ENCODE data around the gene HMGB3.
"Not testable (repeated sequence)": the region's sequence is repeated elsewhere in the genome, so short reads cannot be mapped to it uniquely, and the experiment has no call there.

HMGB3 gene

GRCh38 chrX:150980711-150981110 is 2.4 kb upstream of the HMGB3 start:
- Histone ChIP-seq H3K4me3 (replicated peaks; ENCODE audit: insufficient read depth, low read length) (no peak overlapping the region), H3K27ac (replicated peaks) (no peak overlapping the region), H3K27me3 (ENCODE audit: insufficient read depth, poor library complexity, severe bottlenecking) (no peaks in the 10 kb centered on the region)
- no peak for TF ChIP-seq GABPA (IDR thresholded peaks at IDR 0.05; ENCODE audit: low read depth)
- no peak for TF ChIP-seq REST (IDR thresholded peaks at IDR 0.05; ENCODE audit: insufficient replicate concordance, low read depth)
- TF ChIP-seq CTCF (IDR thresholded peaks at IDR 0.05; ENCODE audit: insufficient read depth, low read length): no peak
- TF ChIP-seq POLR2AphosphoS5 (IDR thresholded peaks at IDR 0.05; ENCODE audit: low read depth): no peak
- no peak for DNase-seq (ENCODE audit: low read depth in 1 of 2, low spot score in 1 of 2)

- no peaks in the 10 kb centered on the region for H3K27me3 ChIP-seq (ENCODE audit: insufficient read depth, poor library complexity, severe bottlenecking)
- TF ChIP-seq SPI1 (IDR thresholded peaks at IDR 0.05; ENCODE audit: borderline replicate concordance, low read depth) (peak; percentile 67; the same call in 1 of the 2 replicates), GABPA (IDR thresholded peaks at IDR 0.05; ENCODE audit: low read depth) (no peak)
- H3K4me3 ChIP-seq (replicated peaks; ENCODE audit: insufficient read depth, low read length): peak overlapping the region; percentile 45
- DNase-seq (ENCODE audit: low read depth in 1 of 2, low spot score in 1 of 2): peak in 1 of 2 experiments; percentile 76
- H3K27ac ChIP-seq (replicated peaks): peak overlapping the region; percentile 86
Observed at GRCh38 chrX:150982235-150982787, 824 bp upstream of the HMGB3 start.

GRCh38 chrX:150983521-150984168 is 510 bp downstream of the HMGB3 start:
- DNase-seq (ENCODE audit: low read depth in 1 of 2, low spot score in 1 of 2): no peak
- Histone ChIP-seq H3K4me3 (replicated peaks; ENCODE audit: insufficient read depth, low read length) (peak overlapping the region; percentile 49), H3K27me3 (ENCODE audit: insufficient read depth, poor library complexity, severe bottlenecking) (no peaks in the 10 kb centered on the region), H3K27ac (replicated peaks) (peak overlapping the region; percentile 66)
- TF ChIP-seq GABPA (IDR thresholded peaks at IDR 0.05; ENCODE audit: low read depth) (no peak), CTCF (IDR thresholded peaks at IDR 0.05; ENCODE audit: insufficient read depth, low read length) (no peak), REST (IDR thresholded peaks at IDR 0.05; ENCODE audit: insufficient replicate concordance, low read depth) (no peak), POLR2AphosphoS5 (IDR thresholded peaks at IDR 0.05; ENCODE audit: low read depth) (no peak), SPI1 (IDR thresholded peaks at IDR 0.05; ENCODE audit: borderline replicate concordance, low read depth) (no peak)

GRCh38 chrX:150984169-150984824 is 1.2 kb downstream of the HMGB3 start:
- TF ChIP-seq SPI1 (IDR thresholded peaks at IDR 0.05; ENCODE audit: borderline replicate concordance, low read depth) (no peak), GABPA (IDR thresholded peaks at IDR 0.05; ENCODE audit: low read depth) (no peak), POLR2AphosphoS5 (IDR thresholded peaks at IDR 0.05; ENCODE audit: low read depth) (no peak), REST (IDR thresholded peaks at IDR 0.05; ENCODE audit: insufficient replicate concordance, low read depth) (no peak), CTCF (IDR thresholded peaks at IDR 0.05; ENCODE audit: insufficient read depth, low read length) (no peak)
- DNase-seq (ENCODE audit: low read depth in 1 of 2, low spot score in 1 of 2): no peak

GRCh38 chrX:150987687-150988086 is 4.6 kb downstream of the HMGB3 start:
- not testable (repeated sequence) for H3K27me3 ChIP-seq (ENCODE audit: insufficient read depth, poor library complexity, severe bottlenecking); H3K27ac ChIP-seq (replicated peaks); DNase-seq (ENCODE audit: low read depth in 1 of 2, low spot score in 1 of 2)

More at GRCh38 chrX:150984169-150984824, 1.2 kb downstream of the HMGB3 start:
- H3K27me3 ChIP-seq (ENCODE audit: insufficient read depth, poor library complexity, severe bottlenecking): no peaks in the 10 kb centered on the region
- no peak overlapping the region for H3K27ac ChIP-seq (replicated peaks)
- H3K4me3 ChIP-seq (replicated peaks; ENCODE audit: insufficient read depth, low read length): peak overlapping the region; percentile 42

More at GRCh38 chrX:150987687-150988086, 4.6 kb downstream of the HMGB3 start:
- H3K4me3 ChIP-seq (replicated peaks; ENCODE audit: insufficient read depth, low read length): not testable (repeated sequence)

All from HL-60 (cell line).